Activated CD4-positive, alpha-beta T cell treated with anti-CD3 and anti-CD28 coated beads, Interleukin-2, amount 50 U/mL, for 48 hours (primary cell): Measurements from ENCODE around the gene MLEC.
"Not testable (repeated sequence)": the region's sequence is repeated elsewhere in the genome, so short reads cannot be mapped to it uniquely, and the experiment has no call there.

Source experiments
- DNase-seq, 2 experiments: peaks; one replicate each; pipeline ENCODE4 v3.0.0-alpha.2; 2020

The MLEC gene

DNA sequence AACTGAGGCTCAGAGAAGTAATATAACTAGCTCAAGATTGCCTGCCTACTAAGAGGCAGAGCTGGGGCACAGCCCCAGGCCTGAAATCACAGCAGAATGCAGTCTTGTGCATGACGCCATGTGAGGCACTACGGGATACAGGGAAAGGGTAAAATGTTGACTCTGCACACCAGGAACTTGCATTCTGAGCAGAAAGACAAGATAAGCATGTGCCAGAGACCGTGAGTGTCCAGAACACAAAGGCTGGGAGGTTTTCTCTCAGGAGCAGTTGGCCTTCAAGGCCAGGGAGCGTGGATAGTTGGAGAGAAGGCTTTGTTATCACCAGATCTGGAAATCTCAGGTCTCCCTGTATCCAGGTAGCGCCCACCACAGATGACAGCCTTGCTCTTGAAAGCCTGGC, 23.2 kb upstream of the MLEC start:
- no peak for DNase-seq

- no peak for DNase-seq
Measured at GRCh38 chr12:120666571-120667390, 20.2 kb upstream of the MLEC start.

- DNase-seq: no peak
Measured at GRCh38 chr12:120668091-120668867, 18.7 kb upstream of the MLEC start.

DNA sequence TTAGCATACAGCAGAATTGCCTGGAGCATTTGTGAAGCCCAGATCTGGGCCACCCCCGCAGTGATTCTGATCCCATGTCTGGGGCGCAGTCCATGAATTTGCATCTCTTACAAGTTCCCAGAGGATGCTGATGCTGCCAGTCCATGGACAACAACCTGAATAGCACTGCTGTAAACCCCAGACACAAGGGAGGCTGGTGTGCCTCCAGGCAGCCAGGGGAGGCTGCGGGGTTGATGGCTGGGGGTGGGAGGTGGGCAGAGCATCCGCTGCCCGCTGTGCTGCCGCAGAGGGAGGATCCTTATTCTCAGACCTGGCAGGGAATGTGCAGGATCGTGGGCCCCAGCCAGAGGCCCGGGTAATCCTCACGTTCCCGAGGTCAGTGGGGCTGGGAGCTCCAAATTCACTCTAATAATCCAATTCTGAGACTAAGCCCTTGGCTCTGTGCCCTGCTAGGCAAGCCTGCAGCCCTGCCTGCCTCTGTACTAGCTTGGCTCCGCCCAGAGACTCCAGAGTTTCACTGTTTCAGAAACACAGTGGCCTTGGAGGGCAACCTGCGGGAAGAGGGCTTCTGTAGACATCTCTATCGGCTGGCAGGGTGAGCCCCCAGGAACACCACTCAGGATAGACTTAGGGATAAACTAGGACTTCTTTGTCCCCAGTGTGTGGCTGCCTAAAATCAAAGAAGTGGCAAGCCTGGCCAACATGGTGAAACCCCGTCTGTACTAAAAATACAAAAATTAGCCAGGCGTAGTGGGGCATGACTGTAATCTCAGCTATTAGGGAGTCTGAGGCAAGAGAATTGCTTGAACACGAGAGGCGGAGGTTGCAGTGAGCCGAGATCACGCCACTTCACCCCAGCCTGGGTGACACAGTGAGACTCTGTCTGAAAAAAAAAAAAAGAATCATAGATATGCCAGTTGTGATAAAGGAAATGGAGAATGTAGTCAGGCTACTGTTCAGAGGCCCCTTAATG, 17.8 kb upstream of the MLEC start:
- no peak for DNase-seq

DNA sequence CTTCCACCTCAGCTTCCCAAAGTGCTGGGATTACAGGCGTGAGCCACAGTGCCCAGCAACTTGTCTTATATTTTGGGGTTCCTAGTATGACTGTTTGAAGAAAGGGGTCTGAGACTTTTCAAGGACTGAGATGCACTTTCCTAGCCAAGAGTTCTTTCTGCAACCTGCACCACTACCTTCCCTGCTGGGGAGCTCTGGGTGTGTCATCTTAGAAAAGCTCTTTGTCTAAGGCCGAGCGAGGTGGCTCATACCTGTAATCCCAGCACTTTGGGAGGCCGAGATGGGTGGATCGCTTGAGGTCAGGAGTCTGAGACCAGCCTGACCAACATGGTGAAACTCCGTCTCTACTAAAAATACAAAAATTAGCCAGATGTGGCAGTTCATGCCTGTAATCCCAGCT, 16.7 kb upstream of the MLEC start:
- DNase-seq: not testable (repeated sequence)

GRCh38 chr12:120670667-120671066, 16.3 kb upstream of the MLEC start:
- no peak for DNase-seq

GRCh38 chr12:120674097-120674636, 12.8 kb upstream of the MLEC start:
- no peak for DNase-seq

DNA sequence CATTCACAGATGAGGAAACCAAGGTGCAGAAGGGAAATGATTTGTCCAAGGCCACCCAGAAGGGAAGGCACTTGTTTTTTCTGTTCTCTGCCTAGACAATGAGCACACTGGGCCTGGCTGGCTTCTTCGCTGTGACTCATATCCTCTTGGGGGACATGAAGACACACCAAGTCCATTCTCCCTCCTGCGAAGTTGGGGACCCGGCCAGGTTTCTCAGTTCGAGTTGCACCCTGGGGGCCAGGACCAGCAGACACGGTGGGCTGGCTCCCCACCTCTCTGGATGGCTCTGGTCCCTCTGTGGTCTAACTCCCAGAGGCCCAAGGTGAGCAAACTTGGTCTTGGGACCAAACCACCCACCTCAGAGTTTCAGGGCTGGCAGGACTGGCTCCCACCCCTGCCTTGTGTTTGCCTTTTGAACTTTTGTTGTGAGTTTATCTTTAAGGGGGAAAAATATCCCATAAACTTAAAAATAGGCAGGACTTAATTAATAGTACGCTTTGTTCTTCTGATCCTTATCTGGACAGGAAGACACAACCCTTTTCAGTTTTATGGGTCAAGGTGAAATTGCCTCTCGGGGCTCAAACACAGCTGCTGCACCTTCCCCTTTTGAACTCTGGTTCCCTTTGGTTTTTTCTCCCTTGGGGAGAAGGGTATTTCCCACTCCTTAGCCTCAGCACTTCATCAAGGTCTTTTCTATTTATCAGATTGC, 9.0 kb upstream of the MLEC start:
- peak; percentile 8 to 20 for DNase-seq

GRCh38 chr12:120678572-120678971, 8.4 kb upstream of the MLEC start:
- peak; percentile 6 to 31 for DNase-seq

- no peak for DNase-seq
Measured at GRCh38 chr12:120680165-120680738, 6.7 kb upstream of the MLEC start.

- DNase-seq: peak; percentile 22 to 29
Measured at GRCh38 chr12:120684523-120684932, 2.4 kb upstream of the MLEC start.

DNA sequence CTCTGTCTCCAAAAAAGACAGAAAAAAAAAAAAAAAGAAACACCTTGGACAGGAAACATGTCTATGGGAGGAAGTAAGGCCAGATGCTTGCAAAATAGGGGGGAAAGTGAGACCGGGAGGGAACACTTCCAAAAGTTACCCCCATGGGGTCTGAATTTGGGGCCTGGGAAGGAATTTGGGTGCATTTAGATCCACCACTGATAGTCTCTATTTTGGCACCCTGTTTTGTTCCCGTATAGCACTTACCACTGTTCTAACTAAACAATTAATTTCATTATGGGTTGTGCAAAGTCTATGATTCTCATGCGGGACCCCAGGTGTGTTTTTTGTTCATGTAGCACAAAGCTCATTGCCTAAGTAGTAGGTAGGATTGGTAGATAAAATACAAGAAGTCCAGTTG, 1.4 kb upstream of the MLEC start:
- DNase-seq: no peak

- DNase-seq: peak; percentile 97 to 98
Measured at GRCh38 chr12:120686151-120686689, 729 bp upstream of the MLEC start.

DNA sequence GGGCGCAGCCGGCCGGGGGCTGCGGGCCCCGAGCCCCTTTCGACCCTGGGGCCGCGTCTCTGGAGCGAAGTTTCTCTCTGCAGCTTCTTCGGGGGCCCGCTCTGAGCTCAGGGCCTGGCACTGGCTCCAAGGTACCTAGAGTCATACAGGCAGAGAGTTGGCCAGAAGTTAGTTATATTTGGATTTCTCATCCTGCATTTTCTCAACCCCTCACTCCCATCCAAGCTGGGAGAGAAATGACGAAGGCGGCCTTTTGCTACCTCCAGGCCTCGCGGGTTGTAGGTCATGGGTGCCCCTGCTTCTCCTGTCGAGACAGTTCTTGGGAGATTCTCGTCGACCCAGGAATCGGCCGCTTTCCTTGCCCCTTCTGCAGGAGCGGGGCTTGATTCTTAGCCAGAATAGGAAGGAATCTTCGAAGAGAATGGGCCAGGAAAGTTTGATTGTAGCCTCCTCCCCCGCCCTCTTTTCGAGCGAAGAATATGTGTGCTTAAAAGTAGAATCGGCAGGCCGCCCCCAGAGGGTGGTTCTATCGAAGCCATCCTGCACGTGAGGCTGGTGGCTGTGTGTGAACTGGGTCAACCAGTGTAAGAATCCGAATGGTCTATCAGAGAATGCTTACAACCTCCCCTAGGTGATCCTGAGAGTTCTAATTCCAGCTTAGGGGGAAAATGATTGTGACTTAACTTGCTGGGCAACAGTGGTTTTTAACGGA, 785 bp downstream of the MLEC start:
- DNase-seq: peak; percentile 52 to 56

DNA sequence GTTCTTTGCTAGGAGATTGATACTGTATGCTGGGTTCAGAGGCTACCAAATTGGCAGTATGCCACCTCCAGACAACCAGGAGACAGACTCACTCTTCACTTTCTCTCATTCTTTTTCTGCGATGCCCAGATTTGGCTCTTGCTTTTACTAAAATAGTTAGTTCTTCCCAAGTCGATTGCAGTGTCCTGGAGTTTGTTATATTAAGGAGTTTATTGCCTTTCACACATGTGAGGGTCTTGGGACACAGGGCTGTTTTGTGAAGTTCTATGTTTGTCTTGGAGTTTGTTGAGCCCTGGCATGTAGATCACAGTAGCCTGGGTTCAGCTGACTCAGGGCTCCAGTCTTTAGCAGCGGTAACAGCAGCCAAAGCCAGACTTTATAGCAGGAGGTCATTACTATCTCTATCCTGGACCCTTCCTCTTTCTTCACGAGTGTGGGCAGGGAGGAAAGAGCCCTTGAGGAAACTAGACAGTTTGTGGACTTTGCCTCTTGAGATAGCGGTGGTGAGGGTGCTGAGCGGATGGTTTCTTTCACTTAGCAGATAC, 1.6 kb downstream of the MLEC start:
- DNase-seq: no peak

GRCh38 chr12:120689397-120690082, 2.6 kb downstream of the MLEC start:
- no peak for DNase-seq

GRCh38 chr12:120690083-120690450, 3.1 kb downstream of the MLEC start:
- DNase-seq: no peak

- no peak for DNase-seq
Measured at GRCh38 chr12:120690978-120691377, 4.0 kb downstream of the MLEC start.

GRCh38 chr12:120692524-120693033, 5.6 kb downstream of the MLEC start:
- no peak for DNase-seq

- DNase-seq: no peak
Measured at GRCh38 chr12:120693848-120694247, 6.9 kb downstream of the MLEC start.
